Measurements from ENCODE around the gene IP6K1.

The IP6K1 gene

DNA sequence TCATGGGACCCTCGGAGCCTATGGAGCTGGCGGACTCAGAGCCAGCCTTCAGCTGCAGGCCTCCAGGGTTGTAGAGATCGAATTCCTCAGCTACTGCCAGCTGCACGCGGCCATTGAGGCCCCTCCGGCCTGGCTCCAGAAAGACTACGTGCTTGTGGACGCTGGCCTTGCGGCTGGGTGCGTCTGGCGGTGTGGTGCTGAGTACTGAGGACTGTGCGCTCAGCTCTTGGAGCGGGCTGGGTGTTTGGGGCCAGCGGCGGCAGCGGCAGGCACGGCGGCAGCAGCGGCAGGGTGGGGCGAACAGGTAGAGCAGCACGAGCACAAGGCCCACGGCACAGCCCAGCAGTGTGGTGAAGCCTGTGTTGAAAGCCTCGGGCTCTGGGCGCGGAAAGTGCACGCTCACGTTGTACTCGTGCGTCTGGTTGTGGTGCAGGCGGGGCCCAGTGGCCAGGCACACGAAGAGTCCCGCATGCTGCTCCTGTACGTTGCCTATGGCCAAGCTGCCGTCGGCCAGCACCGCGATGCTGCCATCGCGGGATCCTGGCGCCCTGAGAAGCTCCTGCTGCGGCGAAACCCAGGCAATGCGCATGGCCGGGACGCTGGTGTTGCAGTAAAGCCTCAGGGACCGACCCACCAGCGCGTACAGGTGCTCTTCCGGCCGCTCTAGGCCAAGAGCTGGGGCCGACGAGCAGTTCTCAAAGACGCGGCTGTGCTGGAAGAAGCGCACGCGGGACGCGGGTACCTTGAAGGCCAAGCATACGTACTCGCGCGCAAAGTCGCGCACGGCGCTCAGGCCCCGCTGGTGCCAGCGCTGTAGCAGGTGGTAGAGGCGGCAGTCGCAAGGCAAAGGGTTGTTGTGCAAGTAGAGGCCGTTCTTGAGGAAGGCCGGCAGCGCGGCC is 68.1 kb downstream of the IP6K1 start:
- TF ChIP-seq, protein P1, sequence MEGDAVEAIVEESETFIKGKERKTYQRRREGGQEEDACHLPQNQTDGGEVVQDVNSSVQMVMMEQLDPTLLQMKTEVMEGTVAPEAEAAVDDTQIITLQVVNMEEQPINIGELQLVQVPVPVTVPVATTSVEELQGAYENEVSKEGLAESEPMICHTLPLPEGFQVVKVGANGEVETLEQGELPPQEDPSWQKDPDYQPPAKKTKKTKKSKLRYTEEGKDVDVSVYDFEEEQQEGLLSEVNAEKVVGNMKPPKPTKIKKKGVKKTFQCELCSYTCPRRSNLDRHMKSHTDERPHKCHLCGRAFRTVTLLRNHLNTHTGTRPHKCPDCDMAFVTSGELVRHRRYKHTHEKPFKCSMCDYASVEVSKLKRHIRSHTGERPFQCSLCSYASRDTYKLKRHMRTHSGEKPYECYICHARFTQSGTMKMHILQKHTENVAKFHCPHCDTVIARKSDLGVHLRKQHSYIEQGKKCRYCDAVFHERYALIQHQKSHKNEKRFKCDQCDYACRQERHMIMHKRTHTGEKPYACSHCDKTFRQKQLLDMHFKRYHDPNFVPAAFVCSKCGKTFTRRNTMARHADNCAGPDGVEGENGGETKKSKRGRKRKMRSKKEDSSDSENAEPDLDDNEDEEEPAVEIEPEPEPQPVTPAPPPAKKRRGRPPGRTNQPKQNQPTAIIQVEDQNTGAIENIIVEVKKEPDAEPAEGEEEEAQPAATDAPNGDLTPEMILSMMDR (IDR thresholded peaks at IDR 0.05; ENCODE audit: control insufficient read depth, extremely low read depth, insufficient read depth): no peak
- no peak for DNase-seq (ENCODE audit: low read depth)
- H3K4me3 ChIP-seq (ENCODE audit: low read depth, low read length): no peak overlapping the region

DNA sequence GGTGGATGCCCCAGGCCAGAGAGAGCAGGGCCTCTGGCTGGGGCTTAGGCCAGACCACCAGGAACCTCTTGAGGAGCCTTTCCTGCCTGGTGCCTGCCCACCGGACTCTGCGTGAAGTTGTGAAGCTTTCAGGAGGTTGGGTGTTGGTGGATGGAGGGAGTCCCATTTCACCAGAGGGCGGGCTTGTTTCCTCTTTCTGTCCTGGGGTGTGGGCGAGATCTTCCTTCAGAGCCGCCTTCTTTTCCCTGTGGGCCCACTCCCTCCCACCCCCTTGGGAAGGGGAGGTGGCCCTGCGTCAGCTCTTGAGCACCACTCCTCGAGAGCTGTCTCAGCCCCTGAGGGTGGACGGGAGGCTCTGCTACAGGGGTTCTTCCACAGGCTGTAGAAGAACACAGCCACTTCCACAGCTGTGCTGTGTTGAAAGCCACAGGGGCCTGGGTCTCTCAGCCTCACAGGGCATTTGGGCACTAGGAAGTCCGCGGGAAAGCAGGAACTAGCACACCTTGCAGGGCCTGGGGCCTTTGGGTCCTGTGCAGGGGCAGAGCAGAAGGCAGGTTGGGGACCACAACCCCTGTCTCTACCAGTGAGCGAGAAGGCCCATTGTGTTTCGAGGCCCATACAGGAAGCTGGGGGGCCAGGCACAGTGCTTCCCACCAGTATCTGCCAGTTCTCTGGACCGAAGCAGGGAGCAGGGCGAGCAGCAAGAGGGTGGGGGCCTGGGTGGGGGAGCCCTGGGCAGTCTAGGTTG is 69.0 kb downstream of the IP6K1 start:
- TF ChIP-seq, protein P1 (IDR thresholded peaks at IDR 0.05; ENCODE audit: control insufficient read depth, extremely low read depth, insufficient read depth): no peak
- H3K4me3 ChIP-seq (ENCODE audit: low read depth, low read length): no peak overlapping the region
- DNase-seq (ENCODE audit: low read depth): no peak

DNA sequence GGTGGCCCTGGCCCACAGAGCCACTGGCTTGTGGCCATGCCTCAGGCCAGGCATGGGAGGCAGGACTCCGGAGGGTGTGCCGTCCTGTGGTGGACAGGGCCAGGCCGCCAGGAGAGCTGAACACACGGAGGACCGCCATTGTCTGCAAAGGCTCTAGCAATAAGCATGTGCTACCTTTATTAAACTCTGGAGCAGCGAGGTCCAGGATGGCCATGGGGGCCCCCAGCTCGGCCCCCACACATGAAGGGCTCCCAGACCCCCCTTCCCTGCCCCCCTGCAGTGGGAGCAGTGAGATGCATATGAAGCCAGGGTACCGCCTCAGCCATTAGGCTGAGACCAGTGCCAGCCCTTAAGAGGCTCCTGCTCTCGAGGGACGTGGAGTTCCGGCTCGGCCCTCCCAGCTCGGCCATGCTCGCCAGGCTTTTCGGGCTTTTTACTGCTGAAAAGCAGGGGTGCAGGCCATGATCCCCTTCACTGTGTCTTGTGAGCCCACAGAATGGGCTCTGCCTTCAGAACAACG is 69.6 kb downstream of the IP6K1 start:
- no peak for DNase-seq (ENCODE audit: low read depth)
- no peak overlapping the region for H3K4me3 ChIP-seq (ENCODE audit: low read depth, low read length)
- TF ChIP-seq, protein P1 (IDR thresholded peaks at IDR 0.05; ENCODE audit: control insufficient read depth, extremely low read depth, insufficient read depth): no peak

DNA sequence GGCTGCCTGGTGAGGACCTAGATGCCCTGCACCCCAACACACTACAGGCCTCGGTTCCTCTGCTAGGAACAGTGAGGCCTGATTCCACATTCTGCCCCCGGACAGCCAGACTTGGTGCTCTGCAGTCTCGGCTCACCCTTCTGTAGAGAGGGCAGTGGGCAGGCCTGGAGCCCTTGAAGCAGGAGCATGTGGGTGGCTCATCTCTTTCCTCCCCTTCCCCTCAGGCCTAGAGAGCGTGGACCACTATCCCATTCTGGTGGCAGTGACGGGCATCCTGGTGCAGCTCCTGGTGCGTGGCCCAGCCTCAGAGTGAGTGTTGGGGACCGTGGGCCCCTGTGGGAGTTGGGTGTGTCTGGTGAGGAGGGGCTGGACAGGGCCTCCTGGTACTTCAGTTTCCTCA is 70.2 kb downstream of the IP6K1 start:
- TF ChIP-seq, protein P1 (IDR thresholded peaks at IDR 0.05; ENCODE audit: control insufficient read depth, extremely low read depth, insufficient read depth): no peak
- no peak for DNase-seq (ENCODE audit: low read depth)
- H3K4me3 ChIP-seq (ENCODE audit: low read depth, low read length): no peak overlapping the region

DNA sequence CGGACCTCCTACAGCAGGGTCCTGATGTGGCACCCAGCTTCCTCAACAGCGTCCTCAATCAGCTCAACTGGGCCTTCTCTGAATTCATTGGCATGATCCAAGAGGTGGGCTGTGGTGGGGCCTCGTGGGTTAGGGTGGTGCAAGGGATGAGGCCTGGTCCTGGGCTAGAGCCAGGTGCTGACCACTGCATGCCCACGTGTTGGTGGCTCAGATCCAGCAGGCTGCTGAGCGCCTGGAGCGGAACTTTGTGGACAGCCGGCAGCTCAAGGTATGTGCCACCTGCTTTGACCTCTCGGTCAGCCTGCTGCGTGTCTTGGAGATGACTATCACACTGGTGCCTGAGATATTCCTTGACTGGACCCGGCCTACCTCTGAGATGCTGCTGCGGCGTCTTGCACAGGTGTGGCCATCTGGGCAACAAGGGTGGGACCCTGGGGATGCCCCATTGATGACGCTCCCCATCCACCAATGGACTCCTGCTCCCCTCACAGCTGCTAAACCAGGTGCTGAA is 70.7 kb downstream of the IP6K1 start:
- H3K4me3 ChIP-seq (ENCODE audit: low read depth, low read length): no peak overlapping the region
- no peak for DNase-seq (ENCODE audit: low read depth)
- TF ChIP-seq, protein P1 (IDR thresholded peaks at IDR 0.05; ENCODE audit: control insufficient read depth, extremely low read depth, insufficient read depth): no peak

DNA sequence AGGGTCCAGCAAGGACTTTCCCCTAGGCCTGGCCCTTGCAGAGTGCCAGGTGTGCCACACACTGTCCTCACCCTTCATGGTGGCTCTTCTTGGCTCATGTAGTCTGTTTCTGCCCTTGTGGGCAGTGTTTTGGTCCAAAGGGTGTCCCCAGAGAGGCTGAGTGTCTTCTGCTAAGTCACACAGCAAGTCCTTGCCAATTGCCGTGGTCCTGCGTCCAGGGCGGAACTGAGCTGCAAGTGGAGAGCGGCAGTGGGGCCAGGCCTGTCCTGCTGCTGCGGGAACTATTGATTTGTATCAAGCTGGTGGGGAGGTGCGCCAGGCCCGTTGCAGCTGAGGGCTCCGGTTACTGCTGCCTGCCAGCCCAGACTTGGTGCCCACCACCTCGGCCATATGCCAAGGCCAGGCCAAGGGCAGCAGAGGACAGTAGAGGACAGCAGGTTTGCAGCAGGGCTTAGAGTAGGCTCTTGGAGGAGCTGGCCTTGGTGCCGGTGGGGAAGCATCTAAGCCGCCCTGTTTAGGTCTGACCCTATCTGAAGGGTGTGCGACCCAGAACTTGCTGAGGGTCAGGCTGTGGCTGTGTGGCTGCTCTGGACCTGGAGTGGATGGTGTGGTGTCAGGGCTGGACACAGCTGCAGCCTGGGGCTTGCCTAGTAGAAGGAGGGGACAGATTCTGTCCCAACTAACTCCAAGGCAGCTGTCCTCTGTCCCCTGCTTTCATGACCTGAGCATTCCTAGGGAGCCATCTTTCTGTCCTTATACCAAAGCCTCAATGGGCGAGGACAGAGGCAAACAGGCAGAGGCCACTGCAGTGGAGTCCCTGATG is 71.4 kb downstream of the IP6K1 start:
- H3K4me3 ChIP-seq (ENCODE audit: low read depth, low read length): no peak overlapping the region
- TF ChIP-seq, protein P1 (IDR thresholded peaks at IDR 0.05; ENCODE audit: control insufficient read depth, extremely low read depth, insufficient read depth): no peak
- DNase-seq (ENCODE audit: low read depth): no peak
